Activated CD4-positive, alpha-beta T cell treated with anti-CD3 and anti-CD28 coated beads, Interleukin-2, amount 10 ng/mL, durations not matched to agents 7 days and 5 days (primary cell): ENCODE results near the gene TTLL1. TPM values are rescaled to one million over a fixed set of nuclear protein-coding genes. Genes with fewer than 3 reads are reported as not detected.

ENCODE experiments used
- CTCF ChIA-PET: fragments of 350-600 bp; sonication (Branson Sonifier 250); formaldehyde crosslinking; loops from one replicate; lab custom pipeline; 2021; ENCODE audit warnings: antibody characterized with exemption; lab: Charles Lee
- POLR2A ChIA-PET: fragments of 350-600 bp; sonication (Branson Sonifier 250); formaldehyde crosslinking; loops from one replicate; lab custom pipeline; 2021; ENCODE audit warnings: antibody characterized with exemption; lab: Charles Lee
- DNase-seq: peaks from one replicate; pipeline ENCODE4 v3.0.0-alpha.2; 2020
- H3K27ac Mint-ChIP-seq: one replicate; pipeline ENCODE4 v1.8.0; 2021; ENCODE audit warnings: mild to moderate bottlenecking, moderate library complexity, mixed read lengths
- H3K27me3 Mint-ChIP-seq: one replicate; pipeline ENCODE4 v1.8.0; 2021; ENCODE audit warnings: mixed read lengths
- H3K36me3 Mint-ChIP-seq: one replicate; pipeline ENCODE4 v1.8.0; 2021; ENCODE audit warnings: low read depth, mixed read lengths
- H3K4me1 Mint-ChIP-seq: one replicate; pipeline ENCODE4 v1.8.0; 2021; ENCODE audit warnings: mixed read lengths
- H3K4me3 Mint-ChIP-seq: one replicate; pipeline ENCODE4 v1.8.0; 2021; ENCODE audit warnings: mild to moderate bottlenecking, moderate library complexity, mixed read lengths
- H3K9me3 Mint-ChIP-seq: one replicate; pipeline ENCODE4 v1.8.0; 2021; ENCODE audit warnings: mixed read lengths
- total RNA-seq, 2 experiments: library from RNA; stranded (reverse); gene quantifications; one replicate each; pipeline ENCODE4 v1.2.3, GENCODE V29; 2021

The TTLL1 gene
- total RNA-seq, 2 experiments from 2014 or later, result 9.0 to 9.3 TPM

DNA sequence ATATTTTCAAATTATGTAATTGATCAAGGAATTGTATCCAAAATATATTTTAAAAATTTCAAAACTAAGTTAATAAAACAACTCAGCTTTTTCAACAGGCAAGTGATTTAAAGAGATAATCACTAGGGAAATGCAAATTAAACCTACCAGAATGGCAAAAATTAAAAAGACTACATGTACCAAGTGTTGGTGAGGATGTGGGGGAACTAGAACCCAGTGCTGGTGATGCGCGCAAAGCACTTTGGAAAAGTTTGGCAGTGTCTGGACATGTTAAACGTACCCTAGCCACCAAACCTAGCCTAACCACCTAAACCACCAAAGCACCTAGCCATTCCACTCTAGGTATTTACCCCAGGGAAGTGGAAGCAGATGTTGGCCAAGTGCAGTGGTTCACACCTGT lies 97.1 kb downstream of the TTLL1 start:
- peaks cover 9% of the 10 kb centered on the region for H3K4me1 Mint-ChIP-seq
- POLR2A ChIA-PET, result no interaction called here
- no peak overlapping the region for H3K4me3 Mint-ChIP-seq
- no peak overlapping the region for H3K27ac Mint-ChIP-seq
- peaks cover 17% of the 10 kb centered on the region for H3K36me3 Mint-ChIP-seq
- H3K27me3 Mint-ChIP-seq, result no peaks in the 10 kb centered on the region
- H3K9me3 Mint-ChIP-seq, result no peaks in the 10 kb centered on the region
- CTCF ChIA-PET, result interaction anchor here (0.6 to 0.8 kb wide), 2 partner anchors 14 to 21 kb away, joined by 3 read pairs; no protein-coding TSS in a partner anchor
- no peak for DNase-seq

- H3K4me3 Mint-ChIP-seq, result no peak overlapping the region
- H3K4me1 Mint-ChIP-seq, result peaks cover 3% of the 10 kb centered on the region
- H3K27me3 Mint-ChIP-seq, result no peaks in the 10 kb centered on the region
- H3K36me3 Mint-ChIP-seq, result peaks cover 17% of the 10 kb centered on the region
- no peak for DNase-seq
- ChIA-PET CTCF (no interaction called here), POLR2A (no interaction called here)
- H3K9me3 Mint-ChIP-seq, result no peaks in the 10 kb centered on the region
- no peak overlapping the region for H3K27ac Mint-ChIP-seq
Measured at GRCh38 chr22:42991010-42991651, 98.1 kb downstream of the TTLL1 start.

- Mint-ChIP-seq H3K4me3 (no peak overlapping the region), H3K9me3 (no peaks in the 10 kb centered on the region), H3K27ac (no peak overlapping the region), H3K36me3 (peaks cover 17% of the 10 kb centered on the region), H3K4me1 (peaks cover 2% of the 10 kb centered on the region), H3K27me3 (no peaks in the 10 kb centered on the region)
- ChIA-PET CTCF (interaction anchor here (1.4 kb wide), 1 partner anchor 15 kb away, joined by 5 read pairs; no protein-coding TSS in a partner anchor), POLR2A (no interaction called here)
- no peak for DNase-seq
Measured at GRCh38 chr22:42990131-42990838, 98.9 kb downstream of the TTLL1 start.

Other genes with a start within 250 kb of the TTLL1 start
- 10 to 100 TPM; 23.9 to 25.5 TPM for gene ARFGAP3, start 232.1 kb downstream of the TTLL1 start, total RNA-seq
- gene PACSIN2, start 74.2 kb downstream of the TTLL1 start, total RNA-seq, result 10 to 100 TPM; 32.3 to 35.8 TPM
- gene BIK, start 21.4 kb upstream of the TTLL1 start, total RNA-seq, result 1 to 10 TPM; 1.4 to 1.9 TPM
- 10 to 100 TPM in 1 of 2 experiments, 1 to 10 TPM in 1; 9.5 to 10.4 TPM for gene MCAT, start 54.0 kb upstream of the TTLL1 start, total RNA-seq
- 100 to 1,000 TPM in 1 of 2 experiments, 10 to 100 TPM in 1; 90.9 to 122 TPM for gene TSPO, start 62.2 kb upstream of the TTLL1 start, total RNA-seq
- 10 to 100 TPM; 42.9 to 44.6 TPM for gene TTLL12, start 97.7 kb upstream of the TTLL1 start, total RNA-seq